ENCODE measurements around the gene SFXN4. TPM values are rescaled to one million over a fixed set of nuclear protein-coding genes. Genes with fewer than 3 reads are reported as not detected.
A peak's percentile ranks its signal among the peaks of the same experiment; 100 is the strongest.
"Not testable (repeated sequence)": the region's sequence is repeated elsewhere in the genome, so short reads cannot be mapped to it uniquely, and the experiment has no call there.

The SFXN4 gene
- total RNA-seq, 1 experiment from 2014 or later, result 26.6 TPM

DNA sequence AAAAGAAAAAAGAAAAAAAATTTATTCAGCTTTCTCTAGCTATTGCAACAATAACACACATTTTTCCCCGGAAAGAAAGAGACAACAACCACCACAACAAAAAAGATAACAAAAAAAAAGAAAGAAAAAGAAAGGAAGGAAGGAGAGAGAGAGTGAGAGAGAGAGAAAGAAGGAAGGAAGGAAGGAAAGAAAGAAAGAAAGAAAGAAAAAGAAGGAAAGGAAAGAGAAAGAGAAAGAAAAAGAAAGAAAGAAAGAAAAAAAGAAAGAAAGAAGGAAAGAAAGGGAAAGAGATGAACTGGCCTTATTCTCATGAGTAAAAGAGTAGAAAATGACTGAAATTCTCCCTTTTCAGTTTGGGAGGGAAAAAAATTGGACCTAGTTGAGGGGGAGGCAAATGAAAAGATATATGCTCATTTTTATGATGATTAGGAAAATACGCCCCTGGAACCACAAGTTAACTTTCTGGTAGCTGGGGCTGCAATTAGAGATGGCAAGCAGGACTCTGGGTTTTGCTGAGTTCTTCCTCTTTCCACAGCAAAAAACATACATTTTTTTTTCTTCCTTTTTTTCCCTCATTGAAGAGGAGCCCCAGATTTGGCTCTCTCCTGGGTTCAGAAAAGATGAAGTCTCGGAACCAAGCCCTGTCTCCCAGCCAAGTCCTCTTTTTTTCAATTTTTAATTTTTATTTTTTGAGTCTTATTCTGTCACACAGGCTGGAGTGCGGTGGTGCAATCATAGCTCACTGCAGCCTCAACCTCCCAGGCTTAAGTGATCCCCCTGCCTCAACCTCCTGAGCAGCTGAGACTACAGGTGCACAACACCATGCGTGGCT is 25.7 kb upstream of the SFXN4 start:
- no peak for DNase-seq (ENCODE audit: low read depth)

DNA sequence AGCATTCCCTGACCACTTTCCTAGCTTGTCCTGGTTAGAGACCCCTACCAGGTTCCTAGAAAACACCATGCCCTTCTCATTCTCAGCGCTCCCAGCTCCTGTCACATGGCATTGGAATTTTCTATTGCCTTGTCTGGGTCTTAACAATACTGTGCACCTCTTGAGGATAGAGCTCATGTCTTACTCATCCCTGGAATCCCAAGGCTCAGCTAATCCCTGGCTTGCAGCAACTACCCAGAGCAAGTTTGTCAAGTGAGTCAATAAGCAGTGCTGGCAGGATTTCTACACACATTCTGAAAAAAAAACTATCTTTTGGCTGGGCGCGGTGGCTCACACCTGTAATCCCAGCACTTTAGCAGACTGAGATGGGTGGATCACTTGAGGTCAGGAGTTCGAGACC is 24.8 kb upstream of the SFXN4 start:
- DNase-seq (ENCODE audit: low read depth), result peak; percentile 87

DNA sequence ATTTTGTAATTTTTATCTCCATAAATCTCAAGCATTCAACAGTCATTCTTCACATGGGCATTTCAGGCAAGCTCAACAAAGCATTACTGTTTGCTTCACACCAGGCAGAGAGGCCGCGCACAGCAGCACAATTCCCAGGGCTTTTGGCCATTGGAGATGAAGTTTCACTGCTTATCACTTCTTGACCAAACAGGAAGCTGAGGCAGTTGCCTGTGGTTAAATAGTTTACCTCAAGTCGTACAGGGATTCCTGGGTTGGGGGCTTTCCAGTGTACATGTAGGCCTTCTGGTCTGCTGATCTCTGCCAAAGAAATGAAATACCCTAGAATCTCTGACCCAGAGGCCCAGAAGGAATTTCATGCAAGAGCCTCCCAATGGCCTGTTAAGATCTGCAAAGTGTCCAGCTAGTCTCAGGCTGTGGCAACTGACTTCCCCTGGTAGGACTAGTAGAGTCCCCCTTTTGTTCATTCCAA is 24.3 kb upstream of the SFXN4 start:
- DNase-seq (ENCODE audit: low read depth), result peak; percentile 42

DNA sequence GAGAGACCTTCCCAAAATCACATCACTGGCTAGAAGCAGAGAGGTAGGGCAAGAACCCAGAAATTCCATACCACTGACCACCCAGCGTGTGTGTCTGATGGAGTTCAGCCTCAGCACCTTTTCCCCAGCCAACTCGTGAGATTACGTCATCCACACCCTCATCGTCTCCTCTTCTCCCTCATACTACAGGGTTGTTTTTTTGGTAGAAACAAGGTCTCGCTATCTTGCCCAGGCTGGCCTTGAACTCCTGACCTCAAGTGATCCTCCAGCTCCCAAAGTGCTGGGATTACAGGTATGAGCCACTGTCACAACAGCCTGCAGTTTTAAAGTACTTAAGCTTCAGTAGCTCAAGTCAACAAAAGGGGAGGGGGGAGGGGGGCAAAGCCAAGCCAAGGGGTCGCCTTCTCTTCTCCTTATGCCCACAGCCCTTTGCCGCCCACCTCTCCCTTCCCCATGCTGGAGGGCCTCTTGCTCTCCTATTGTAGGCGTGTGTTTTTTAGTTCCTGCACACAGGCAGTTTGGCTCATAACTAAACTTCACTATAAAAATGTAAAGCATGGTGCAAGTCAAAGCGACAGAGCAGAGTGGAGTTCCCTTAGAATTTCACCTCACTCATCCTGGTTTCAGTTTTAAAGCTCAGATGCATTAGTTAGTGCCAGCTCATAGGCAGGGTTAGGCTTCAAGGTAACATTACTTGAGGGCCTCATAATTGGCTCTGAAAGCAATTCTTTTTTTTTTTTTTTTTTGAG is 18.3 kb upstream of the SFXN4 start:
- DNase-seq (ENCODE audit: low read depth), result no peak

DNA sequence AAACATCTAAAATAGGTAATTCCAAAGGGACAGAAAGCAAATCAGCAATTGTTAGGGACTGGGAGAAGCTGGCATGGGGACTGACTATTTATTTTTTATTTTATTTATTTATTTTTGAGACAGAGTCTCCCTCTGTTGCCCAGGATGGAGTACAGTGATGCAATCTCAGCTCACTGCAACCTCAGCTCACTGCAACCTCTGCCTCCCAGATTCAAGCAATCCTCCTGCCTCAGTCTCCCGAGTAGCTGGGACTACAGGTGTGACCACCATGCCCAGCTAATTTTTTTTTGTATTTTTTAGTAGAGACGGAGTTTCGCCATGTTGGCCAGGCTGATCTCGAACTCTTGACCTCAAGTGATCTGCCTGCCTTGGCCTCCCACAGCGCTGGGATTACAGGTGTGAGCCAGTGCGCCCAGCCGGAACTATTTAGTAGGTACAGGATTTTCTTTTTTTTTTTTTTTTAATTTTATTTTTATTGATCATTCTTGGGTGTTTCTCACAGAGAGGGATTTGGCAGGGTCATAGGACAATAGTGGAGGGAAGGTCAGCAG is 15.4 kb upstream of the SFXN4 start:
- DNase-seq (ENCODE audit: low read depth), result not testable (repeated sequence)

DNA sequence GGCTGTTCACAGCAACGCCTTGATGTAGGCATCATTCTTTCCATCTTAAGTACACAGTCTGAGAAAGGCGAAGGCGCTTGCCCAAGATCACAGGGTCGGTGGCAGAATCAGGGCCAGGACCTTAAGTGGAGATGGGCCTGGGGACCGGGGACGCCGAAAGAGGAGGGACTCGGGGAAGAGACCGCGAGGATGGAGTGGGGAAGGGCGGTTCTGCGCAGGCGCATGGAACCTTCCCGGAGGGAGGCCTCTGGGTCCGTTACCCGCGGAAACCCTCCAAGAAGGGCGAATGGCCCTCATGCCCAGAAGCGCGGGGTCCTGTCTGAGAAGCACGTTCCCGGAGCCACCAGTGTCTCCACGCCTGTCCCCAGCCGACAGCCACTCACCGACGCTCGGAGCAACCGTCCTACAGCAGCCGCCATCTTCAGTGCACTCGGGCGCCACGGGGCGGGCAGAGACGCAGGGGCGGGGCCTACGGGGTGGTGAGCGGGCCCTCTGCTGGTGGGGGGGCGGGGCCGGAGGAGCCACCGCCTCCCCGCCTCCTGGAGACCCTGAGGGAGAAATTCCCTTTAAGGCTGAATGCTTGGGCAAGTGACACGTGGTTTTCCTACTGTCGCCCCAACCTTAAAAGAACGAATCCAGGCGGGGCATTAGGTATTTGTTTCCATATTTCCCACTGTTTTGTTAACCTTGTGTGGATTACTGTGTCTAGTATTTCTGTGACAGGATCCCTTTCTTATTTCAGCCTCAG is 13.0 kb upstream of the SFXN4 start, which contains the start of gene PRDX3:
PRDX3 (minus strand) TSS at position 441 of the 748 bp plus-strand sequence; CDS start at position 419, 22 bp downstream.
- DNase-seq (ENCODE audit: low read depth), result peak; percentile 87

DNA sequence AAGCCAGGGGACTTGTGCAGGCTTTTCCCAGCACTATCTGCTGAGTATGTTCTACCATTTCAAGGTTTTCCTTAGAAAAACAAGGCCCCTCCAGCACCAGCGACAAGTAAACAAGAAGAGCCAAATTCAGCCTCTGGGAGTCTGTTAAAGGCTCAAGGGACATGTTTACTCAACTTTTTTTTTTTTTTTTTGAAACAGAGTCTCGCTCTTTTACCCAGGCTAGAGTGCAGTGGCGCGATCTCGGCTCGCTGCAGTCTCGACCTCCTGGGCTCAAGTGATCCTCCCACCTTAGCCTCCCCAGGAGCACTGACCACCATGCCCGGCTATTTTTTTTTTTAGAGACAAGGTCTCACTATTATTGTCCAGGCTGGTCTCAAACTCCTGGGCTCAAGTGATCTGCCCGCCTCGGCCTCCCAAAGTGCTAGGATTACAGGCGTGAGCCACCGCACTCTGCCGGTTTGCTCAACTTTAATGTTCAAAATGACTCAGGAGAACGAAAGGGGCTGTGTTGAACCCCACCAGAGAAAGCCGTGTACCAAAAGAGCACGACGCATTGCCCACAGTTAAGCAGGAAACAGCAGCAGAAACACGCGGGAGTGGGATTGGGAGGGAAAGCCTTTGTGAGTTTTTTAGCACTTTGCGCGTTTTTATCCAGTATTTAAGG is 12.3 kb upstream of the SFXN4 start:
- no peak for DNase-seq (ENCODE audit: low read depth)

DNA sequence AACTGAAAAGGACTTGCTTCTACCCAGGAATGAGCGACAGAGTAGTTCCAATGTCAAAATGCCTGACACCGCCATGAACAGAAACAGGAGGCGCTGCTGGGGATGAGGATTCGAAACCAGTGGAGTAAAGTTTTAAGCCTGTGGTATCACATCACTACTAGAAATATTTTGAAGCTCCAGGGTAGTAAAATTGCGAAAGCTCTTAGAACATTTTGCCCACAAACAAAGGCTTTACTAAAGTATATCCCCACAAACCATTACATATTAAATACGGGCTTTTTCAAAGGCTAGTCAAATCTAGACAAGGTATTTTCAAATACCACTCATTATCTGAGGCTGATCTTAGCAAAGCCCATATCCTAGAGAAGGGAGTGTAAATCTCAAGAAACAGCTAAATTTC is 10.7 kb upstream of the SFXN4 start:
- no peak for DNase-seq (ENCODE audit: low read depth)

DNA sequence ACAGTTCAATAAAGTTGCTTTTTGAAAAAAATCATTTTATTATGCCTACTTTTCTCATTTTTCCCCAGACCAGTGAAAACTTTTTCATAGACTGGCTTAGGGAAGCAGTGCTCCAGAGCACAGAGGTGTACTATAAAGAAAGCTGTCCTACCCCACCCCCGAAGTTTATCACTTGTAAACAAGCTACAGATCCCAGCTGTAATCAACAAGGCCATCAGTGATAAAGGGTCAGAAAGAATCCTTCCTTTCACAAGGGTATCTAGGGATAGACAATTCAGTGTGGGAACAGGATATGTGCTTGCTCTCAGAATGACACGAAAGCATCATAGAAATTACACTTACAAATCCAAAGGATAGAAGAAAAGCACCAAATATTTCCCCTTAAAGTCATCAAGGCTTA is 8.6 kb upstream of the SFXN4 start:
- no peak for DNase-seq (ENCODE audit: low read depth)

DNA sequence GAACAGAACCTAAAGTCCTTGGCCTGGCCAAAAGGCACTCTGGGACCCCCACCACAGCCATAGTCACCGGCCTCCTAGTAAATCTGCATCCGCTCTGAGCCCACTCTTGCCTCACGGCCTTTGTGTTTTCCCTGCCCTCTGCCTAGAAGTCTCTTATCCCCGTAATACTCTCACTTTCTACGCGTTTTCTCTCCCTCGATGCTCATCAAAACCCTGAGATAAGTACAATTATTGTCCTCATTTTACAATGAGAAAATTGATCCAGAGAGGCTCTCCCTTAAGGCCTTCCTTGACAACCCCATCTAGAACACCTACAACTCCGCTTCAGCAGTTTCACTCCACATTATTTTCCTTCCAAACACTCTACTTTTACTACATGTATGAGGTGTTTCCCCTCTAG is 1.5 kb upstream of the SFXN4 start:
- DNase-seq (ENCODE audit: low read depth), result no peak

DNA sequence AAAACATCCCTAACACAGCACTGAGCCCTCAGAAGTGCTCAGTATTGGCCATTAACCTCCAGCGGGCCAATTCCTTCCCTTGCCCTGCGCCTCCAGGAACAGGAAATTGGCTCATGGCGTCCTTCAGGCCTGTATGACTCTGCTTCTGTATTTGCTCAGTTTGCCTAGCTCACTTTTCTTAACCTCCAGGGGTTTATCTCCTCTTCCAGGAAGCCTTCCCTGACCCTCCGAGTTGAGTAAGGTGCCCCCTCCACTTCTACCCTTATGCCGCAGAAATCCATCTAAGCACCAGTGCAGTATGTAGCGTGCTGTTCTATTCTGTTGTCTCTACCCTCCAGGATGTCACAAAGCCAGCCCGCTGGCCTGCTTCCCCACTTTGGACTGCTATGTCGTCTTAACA is 1.1 kb upstream of the SFXN4 start:
- DNase-seq (ENCODE audit: low read depth), result no peak

DNA sequence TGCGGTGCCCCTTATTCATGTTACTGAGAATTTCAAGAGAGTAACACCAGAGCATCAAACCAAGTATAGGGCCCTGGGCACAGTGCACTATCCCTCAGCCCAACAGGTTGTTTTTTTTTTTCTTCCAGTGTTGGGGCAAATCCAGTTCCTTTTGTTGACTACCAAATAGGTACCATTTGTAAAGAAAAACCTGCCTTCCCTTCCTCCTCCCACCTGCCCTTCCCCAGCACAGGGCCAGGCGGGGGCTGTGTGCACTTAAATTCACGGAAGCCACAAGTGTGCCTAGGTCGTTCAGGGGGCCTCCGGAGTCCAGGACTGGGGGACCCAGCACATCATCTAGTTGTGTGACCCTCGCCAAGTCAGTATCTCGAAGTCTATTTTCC is 595 bp upstream of the SFXN4 start:
- no peak for DNase-seq (ENCODE audit: low read depth)

DNA sequence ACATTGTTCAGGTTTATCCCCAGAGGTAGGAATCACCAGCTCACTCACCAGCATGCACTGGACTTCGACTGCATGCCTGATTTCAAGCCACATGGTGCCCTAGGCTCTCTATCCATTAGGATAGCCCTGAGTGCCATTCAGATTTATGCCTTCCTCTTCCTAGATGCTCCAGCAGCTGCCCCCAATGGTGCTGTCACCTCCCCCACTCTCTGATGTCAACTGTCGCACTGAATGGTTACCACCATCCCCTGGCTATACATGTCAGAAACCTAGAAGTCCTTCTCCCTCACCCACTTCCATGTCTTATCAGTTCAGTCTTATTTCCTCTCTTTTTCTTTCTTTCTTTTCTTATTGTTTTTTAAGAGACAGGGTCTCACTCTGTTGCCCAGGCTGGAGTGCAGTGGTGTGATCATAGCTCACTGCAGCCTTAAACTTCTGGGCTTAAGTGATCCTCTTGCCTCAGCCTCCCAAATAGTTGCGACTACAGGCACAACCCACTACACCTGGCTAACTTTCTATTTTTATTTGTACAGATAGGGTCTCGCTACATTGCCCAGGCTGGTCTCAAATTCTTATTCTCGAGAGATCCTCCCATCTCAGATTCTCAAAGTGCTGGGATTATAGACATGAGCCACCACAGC is 2.9 kb downstream of the SFXN4 start:
- no peak for DNase-seq (ENCODE audit: low read depth)

DNA sequence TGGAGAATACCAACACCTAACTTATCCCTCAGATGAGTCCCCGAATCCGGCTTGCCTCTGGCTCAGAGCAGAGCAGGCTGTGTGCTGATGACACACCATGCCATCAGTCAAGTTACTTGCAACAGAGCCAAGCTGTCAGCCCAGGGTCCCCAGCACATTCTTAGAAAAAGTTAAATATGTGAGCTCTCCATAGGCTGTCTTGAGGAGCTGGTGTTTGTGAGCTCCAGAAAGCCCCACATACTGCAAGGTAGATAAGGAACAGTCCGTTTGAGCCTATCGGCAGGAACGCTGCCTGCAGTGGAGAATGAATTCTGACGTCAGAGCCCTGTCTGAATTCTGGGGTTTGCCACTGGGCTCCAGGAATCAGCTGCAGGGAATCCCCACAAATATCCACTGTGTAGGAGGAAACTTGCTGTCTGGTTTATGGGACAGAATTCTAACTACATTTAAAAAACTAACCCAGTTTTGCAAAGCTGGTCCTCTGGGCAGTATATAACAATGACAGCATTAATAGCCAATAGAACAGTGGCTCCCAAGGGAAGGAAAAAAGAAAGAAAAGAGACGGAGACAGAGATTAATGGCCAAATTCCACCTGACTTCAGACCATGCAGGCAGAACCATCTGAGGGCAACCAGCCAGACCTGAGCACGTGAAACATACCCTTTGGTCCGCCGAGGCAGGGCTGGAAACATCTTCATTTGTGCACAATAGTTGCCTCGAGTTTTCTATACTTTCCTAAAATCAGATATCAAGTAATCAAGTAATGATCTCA is 3.6 kb downstream of the SFXN4 start:
- DNase-seq (ENCODE audit: low read depth), result peak; percentile 11

DNA sequence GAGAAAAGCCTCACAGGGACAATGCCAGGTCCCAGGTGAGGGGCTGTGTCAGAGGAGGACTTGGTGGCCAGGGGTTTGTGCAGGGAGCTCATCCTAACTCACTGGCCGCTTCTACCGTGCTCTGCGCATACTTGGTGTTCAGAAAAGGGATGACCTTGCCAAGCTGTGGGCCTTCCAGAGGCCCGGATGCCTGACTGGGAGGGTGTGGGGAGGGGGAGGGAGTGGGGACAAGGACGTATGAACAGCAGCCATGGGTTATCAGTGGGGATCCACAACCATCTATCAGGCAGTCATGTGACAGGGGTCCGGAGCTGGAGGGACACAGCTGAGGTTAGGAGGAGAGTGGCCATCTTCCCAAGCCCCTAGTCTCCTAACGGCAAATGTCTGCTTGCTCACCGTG is 6.2 kb downstream of the SFXN4 start:
- DNase-seq (ENCODE audit: low read depth), result no peak

DNA sequence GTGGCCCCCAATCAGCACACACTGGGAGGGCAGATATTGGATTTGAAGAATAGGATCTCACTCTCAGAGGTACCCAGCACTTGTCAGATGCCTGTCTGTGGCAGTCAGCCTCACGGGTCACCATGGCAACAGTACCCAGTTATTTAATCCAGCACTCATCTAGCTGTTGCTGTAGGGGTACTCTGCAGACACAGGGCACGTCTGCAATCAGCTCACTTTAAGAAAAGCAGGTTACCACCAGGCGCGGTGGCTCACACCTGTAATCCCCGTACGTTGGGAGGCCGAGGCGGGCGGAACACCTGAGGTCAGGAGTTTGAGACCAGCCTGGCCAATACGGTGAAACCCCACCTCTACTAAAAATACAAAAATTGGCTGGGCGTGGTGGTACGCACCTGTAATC is 11.9 kb downstream of the SFXN4 start:
- DNase-seq (ENCODE audit: low read depth), result no peak

DNA sequence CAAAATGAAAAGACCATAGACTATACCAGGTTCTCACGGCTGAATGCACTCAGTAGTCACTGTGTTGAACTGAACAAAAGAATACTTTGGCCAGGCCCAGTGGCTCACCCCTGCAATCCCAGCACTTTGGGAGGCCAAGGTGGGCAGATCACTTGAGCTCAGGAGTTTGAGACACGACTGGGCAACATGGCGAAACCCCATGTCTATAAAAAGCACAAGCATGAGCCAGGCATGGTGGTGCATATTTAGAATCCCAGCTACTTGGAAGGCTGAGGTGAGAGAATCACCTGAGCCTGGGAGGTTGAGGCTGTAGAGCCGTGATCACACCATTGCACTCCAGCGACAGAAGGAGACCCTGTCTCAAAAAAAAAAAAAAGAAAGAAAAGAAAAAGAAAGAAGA is 12.5 kb downstream of the SFXN4 start:
- no peak for DNase-seq (ENCODE audit: low read depth)

DNA sequence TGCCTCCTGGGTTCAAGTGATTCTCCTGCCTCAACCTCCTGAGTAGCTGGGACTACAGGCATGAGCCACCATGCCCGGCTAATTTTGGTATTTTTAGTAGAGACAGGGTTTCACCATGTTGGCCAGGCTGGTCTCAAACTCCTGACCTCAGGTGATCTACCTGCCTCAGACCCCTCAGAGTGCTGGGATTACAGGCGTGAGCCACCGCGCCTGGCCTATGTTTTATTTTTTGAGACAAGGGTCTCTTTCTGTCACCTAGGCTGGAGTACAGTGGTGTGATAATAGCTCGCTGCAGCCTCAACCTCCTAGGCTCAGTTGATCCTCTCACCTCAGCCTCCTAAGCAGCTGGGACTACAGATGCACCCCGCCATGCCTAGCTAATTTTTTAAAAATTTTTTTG is 13.9 kb downstream of the SFXN4 start:
- not testable (repeated sequence) for DNase-seq (ENCODE audit: low read depth)

DNA sequence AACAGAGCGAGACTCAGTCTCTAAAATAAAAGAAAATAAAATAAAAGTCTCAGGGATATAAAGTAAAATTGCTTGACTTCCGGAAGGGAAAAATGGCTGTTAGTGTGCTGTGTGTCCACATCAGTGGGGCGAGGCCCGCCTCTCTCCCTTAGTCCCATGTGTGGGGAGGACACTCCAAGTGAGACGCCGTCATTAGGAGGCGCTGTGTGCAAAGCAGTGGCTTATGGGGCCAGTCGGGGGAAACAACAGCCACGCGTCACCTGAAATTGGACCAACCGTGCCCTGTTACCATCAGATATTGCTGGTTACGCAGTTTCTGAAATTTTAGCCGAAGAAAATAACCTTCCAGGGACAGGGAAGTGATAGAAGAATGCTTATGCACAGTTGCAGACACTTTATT is 15.8 kb downstream of the SFXN4 start:
- no peak for DNase-seq (ENCODE audit: low read depth)

DNA sequence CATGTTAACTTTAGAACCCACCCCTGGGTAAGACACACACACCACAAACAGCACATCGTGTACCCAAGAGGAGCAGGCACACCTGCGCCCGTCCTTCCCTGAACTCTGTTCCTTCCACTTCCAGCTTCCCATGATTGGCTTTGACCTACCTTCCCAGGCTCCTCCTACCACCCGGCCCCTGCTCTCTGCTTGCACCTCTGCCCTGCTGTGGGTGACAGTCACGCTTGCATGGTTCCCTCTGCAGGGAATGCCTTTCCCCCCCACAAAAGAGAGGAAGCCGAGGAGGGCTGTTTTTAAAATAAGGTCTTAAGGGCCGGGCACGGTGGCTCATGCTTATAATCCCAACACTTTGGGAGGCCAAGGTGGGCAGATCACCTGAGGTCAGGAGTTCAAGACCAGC is 16.4 kb downstream of the SFXN4 start:
- DNase-seq (ENCODE audit: low read depth), result no peak

Measured in RPMI7951 (cell line).